SH-SY5Y (cell line): Measurements from ENCODE around the gene ASAP2.

Source experiments
- GATA2 ChIP-seq: IDR thresholded peaks from 2 replicates; pipeline ENCODE4 v1.6.1; 2011; ENCODE audit warnings: mild to moderate bottlenecking, low read depth, low read length
- GATA3 ChIP-seq: IDR thresholded peaks from 2 replicates; pipeline ENCODE4 v1.6.1; 2011; ENCODE audit warnings: low read depth, mild to moderate bottlenecking, low read length, moderate library complexity

The ASAP2 gene

DNA sequence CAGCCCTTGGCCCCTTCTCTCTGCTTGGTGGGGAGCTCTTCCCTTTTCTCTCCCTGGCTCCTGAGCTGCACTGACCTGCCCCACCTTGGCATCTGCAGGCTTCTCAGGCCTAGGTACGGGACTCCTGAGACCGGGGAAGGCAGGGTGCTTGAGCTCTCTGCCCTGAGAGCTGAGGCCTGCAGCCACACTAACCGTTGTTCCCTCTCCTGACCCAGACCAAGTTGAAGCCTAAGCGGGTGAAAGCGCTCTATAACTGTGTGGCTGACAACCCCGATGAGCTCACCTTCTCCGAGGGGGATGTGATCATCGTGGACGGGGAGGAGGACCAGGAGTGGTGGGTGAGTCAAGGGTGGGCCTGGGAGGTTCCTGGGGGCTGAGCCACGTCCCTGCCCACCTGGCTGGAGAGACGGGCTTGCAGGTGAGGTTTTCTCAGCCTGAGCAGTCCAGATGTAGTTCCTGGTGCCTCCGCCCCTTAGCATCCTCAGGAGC is 194.5 kb downstream of the ASAP2 start:
- TF ChIP-seq GATA2 (no peak), GATA3 (no peak)

DNA sequence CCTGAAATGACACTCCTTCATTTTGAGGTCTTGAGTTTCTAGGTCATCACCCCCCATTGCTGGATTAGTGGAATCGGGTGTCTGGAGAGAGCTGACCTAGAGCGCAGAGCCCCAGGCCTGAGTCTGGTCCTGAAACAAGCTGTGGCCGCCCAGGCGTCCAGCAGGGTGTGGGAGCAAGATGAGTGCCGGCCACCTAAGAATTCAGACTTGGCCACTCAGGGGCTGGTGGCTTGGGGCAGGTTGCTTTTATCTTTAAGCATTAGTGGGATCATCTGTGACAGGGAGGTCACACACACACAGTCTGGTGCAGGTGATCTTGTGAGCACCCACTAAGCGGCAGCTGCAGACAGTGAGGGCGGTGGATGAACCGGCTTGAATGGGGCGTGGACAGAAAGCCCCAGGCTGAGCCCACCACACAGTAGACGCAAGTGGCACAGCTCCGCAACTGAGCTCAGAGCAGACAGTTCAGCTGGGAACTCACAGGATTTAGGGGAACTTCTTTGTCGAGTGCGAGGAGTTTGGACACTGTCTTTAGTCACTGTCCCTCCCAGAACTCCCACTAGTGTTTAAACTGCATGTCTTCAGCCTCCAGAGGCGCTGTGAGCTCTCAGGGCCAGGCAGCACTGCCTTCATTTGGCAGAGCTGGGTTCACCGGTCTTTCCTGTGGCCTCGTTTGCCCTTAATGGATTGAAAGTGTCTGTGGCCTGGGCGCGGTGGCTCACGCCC is 195.2 kb downstream of the ASAP2 start:
- TF ChIP-seq GATA2 (no peak), GATA3 (no peak)

DNA sequence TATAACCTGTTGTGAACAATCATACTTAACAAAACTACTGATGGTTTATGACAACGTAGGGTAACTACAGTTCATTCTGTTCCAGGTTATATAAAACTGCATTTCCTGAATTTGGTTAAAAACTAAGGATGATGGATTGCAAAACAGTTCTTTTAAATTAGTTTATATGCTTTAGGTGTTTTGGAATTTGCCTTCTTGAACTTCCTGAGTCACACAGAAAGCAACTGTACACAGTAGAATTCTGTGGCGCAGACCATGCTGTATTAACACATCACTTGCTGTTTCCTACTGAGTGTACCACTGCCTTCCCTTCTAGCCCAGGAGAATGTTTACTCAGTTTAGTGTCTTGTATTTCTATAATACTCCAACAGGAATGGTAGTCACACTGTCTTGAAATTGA is 197.3 kb downstream of the ASAP2 start:
- TF ChIP-seq GATA3 = no peak
- no peak for TF ChIP-seq GATA2

DNA sequence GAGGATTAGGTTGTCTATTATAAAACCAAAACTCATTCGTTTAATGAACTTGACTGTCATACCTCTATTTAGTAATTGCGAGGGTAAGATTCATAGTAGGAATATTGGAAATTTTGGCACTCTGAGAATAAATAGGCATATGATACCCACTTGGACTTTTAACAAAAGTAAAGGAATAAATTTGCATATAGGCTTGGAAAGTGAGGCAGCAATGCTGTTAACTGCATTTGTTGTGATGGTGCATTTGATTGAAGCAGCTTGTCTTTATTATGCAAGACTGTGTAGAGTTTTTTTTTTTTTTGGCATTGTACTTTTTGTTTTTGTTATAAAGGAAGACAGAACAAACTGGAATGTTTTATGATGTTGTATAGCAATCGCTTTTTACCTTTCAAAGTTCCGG is 197.8 kb downstream of the ASAP2 start:
- TF ChIP-seq GATA2 = no peak
- TF ChIP-seq GATA3 = no peak

DNA sequence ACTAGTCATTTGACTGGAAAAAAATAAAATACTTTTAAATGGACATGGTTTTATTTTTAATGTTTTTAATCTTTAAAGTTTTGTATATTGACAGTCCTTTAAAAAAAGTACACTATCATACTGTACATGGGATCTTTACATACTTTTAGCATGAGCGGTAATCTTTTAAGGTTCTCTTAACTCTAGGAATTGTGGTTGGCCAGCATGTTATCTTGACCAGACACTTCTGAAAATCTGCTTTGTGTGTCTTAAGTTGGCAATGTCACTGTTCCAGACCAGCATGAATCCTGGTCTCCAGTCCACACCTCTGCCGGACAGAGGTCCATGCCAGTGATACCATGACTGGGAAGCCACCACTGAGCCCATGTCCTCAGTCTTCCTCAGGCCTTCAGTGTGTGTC is 199.0 kb downstream of the ASAP2 start:
- no peak for TF ChIP-seq GATA2
- no peak for TF ChIP-seq GATA3

DNA sequence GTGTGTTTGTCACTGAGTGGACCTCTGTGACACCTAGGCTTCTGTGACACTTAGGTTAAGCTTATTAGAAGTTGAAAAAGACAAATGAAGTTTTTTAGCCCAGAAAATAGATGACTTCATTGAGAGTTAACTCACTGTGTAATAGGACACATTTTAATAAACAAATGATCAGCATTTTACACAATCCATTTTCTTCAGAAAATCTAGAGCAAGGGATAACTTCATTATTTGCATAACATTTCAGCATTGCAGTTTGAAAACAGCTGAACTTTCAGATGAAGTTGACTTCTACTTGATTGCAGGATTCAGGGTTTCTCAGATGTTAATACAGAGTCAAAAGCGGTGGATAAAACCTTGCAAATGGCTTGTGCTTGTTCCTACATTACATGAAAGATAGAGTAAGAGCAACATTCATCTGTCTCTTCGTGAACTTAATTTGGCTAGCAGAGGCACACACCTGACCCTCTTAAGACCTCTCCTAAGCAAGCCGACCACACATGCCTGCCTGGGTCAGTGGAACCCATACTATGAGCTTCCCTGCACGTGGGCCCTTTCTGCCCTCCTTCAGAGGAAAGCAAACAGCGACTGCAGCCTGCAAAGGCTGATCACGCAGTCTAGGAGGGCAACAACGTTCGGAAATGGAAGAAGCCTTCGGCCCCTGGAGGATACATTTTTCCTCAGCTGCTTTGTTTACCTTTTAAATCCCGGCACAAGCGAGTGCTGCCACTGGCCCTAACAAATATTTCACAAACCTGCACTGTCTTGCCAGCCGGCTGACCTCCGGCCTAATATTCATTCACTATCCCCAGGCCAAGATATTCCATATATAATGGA is 200.1 kb downstream of the ASAP2 start:
- TF ChIP-seq GATA2 (no peak), GATA3 (no peak)

DNA sequence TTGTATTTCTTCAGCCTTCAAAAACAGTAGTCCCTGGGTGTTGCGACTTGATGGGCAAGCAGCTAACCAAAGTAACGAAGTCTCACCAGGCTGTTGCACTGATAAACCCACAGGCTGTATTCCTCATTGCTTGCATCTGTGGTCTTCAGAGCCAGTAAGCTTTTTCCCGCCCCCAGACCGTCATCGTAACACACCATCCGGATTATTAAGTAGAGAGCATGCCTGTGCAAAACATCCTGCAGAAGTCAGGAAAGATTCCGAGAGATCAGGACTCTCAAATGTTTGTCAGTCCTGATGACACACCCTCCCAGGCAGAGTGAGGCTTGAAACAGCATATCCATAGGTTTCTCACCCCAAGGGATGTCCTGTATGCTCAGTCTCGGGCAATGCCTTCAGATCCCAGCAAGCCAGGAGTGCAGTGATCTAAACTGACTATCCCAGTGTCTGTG is 200.8 kb downstream of the ASAP2 start:
- TF ChIP-seq GATA2 (no peak), GATA3 (no peak)

DNA sequence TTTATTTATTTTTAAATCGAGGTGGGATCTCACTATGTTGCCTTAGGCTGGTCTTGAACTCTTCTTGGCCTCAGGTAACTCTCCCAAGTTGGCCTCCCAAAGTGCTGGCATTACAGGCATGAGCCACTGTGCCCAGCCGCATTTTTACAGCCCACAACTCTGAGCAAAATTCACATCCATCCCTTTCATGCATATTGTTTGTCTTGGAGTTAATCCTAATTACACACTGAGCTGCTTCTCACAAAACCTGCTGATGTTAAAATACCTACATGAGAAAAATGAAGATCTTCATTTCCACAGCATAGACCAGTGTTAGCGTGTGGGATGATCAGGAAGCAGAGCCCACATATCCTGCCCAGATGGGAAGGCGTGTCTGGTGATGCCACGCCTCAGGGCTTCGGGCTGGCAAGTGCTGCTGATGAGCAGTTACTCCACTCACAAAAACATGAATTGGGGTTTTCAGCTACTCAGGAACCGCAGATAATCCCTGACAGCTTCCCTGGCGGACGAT is 202.1 kb downstream of the ASAP2 start:
- no peak for TF ChIP-seq GATA3

DNA sequence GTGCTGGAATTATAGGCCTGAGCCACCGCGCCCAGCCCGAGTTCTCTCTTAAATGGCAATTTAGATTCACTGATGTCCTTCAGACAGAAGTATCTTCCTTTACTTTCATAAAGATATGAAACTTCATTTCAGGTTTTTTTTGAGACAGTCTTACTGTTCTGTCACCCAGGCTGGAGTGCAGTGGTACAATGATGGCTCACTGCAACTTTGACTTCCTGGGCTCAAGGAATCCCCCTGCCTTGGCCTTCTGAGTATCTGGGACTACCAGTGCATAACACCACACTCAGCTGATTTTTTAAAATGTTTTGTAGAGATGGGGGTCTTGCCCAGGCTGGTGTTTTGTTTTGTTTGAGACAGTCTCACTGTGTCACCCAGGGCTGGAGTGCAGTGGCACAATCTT is 203.5 kb downstream of the ASAP2 start:
- TF ChIP-seq GATA3 = no peak
- TF ChIP-seq GATA2 = no peak

DNA sequence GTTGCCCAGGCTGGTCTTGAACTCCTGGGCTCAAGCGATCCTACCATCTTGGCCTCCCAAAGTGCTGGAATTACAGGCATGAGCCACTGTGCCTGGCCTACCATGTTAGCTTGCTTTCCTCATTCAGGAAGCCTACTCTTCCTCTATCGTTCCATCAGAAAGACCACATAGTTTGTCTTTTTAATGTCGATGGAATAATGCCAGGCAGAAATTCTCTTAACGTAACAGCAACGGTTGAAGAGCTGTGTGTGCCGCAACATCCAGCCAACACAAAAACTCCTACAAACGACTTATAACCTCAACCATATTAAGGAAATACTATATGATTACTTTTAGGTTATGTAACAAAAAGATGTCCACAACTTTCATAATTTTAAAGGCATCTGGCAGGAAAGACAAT is 206.2 kb downstream of the ASAP2 start:
- no peak for TF ChIP-seq GATA3

DNA sequence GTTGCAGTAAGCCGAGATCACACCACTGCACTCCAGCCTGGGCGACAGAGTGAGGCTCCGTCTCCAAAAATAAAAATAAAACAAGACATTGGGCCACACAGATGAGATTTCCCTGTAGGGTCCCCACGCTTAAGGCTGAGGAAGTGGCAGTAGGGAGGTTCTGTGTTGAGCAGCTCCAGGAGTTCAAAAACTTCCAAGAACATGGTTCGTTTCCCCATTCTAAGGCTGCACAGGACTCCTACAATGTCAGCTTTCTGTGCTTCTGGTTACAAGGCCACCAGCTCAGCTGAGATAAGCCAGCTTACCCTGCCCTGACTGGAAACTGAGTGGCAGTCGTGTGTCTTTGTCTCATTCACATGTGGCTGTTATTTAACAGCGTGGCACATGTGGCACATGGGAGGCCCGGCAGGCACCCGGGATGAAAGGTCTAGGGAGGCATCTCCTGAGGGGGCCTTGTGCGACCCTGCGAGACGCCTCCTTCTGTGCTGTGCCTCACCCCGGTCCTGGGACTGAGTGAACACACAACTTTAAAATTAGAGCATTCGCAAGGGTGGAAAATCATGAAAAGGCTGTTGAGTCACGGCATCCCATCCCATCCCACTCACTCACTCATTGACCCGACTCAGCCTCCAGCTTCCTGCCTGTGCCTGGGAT is 209.0 kb downstream of the ASAP2 start:
- TF ChIP-seq GATA2 = no peak
- TF ChIP-seq GATA3 = no peak

DNA sequence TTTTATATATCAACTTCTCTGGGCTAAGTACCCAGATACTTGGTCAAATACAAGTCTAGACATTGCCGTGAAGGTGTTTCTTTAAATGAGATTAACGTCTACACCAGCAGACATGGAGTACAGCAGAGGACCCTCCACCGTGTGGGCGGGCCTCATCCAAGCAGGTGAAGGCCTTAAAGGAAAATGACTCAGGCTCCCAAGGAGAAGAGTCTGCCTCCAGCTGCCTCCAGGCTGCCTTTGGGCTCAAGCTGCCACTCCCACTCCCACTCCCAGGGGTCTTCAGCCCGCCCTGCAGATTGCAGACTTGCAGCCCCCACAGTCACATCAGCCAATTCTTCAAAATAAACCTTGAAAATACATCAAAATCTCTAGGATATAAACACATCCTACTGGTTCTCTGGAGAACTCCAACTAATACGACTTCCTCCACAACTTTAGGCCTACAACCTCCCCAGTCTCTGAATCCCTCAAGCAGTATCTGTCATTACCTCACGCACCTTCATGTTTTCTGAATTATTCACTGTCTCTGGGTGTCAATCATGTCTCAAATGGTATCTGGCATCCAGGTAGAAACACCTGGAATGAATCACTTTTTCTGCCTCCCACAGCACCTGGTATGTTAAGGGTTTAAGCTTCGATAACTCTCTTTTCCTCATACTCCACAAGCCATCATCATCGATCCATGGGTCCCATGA is 209.8 kb downstream of the ASAP2 start:
- TF ChIP-seq GATA3 (no peak), GATA2 (no peak)

DNA sequence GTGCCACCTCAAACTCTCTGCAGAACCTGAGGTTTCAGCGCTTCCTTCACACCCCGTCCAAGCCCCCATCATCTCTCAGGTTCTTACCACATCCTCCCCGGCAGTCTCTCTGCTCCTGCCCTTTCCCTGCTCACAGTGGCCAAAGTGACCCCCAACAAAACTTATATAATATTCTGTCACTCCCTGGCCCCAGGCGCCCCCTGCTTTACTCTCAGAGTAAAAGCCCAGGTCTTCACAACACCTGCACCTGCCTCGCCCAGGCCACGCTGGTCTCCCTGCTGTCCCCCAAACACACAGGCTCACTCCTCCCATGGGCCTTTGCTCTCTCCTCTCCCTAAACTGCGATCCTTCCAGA is 210.3 kb downstream of the ASAP2 start:
- TF ChIP-seq GATA3 (no peak), GATA2 (no peak)

DNA sequence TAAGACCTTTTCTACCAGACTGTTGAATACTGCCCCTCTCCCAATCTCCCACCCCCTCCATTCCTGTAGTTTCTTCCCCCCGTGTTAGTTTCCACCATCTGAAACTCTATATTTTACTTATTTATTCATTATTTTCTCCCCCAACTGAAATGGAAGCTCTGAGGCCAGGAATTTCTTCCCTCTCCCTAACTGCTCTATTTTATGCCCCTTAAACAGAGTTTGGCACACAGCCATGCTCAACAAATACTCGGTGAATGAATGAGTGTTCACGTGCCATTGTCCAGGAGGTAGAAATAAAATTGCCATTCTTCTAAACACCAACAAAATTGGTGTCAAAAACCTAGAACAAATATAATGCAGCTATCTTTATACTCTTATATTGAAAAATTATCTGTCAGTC is 211.1 kb downstream of the ASAP2 start:
- no peak for TF ChIP-seq GATA3
- no peak for TF ChIP-seq GATA2
